ENCODE data around the gene SLIT3. TPM values are rescaled to one million over a fixed set of nuclear protein-coding genes. Genes with fewer than 3 reads are reported as not detected.

Gene SLIT3
- total RNA-seq, 6 donors from 2014 or later: 10.8 to 57.3 (median 32.2) TPM

DNA sequence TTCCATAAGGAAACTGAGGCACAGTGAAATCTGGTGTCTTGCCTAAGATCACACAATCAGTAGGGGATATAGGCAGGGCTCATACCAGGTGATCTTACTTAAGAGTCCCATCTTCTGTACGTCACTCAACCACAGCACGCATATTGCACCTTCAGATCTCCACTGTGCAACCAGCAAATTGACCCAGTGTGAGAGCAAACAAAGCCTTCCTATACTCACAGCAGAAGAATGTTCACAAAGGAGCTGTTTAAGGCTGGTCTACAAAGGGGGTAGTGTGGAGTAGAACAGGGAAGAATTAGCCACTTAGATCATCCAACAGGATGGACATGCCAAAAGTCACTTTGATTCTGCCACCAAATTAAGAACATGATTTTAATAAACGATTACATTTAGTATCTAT, 305.9 kb downstream of the SLIT3 start:
- Histone ChIP-seq H3K27ac (no peak overlapping the region), H3K27me3 (no peaks in the 10 kb centered on the region), H3K9me3 (no peaks in the 10 kb centered on the region), H3K4me3 (no peak overlapping the region), H3K4me1 (no peaks in the 10 kb centered on the region), H3K36me3 (no peaks in the 10 kb centered on the region)
- DNase-seq (no peak), ATAC-seq (ENCODE audit: low FRiP score in 2 of 2) (no peak)
- 76 to 80% methylated on average over 3 of the region's 3 CpGs for WGBS, 2 donors
- TF ChIP-seq, protein P1, sequence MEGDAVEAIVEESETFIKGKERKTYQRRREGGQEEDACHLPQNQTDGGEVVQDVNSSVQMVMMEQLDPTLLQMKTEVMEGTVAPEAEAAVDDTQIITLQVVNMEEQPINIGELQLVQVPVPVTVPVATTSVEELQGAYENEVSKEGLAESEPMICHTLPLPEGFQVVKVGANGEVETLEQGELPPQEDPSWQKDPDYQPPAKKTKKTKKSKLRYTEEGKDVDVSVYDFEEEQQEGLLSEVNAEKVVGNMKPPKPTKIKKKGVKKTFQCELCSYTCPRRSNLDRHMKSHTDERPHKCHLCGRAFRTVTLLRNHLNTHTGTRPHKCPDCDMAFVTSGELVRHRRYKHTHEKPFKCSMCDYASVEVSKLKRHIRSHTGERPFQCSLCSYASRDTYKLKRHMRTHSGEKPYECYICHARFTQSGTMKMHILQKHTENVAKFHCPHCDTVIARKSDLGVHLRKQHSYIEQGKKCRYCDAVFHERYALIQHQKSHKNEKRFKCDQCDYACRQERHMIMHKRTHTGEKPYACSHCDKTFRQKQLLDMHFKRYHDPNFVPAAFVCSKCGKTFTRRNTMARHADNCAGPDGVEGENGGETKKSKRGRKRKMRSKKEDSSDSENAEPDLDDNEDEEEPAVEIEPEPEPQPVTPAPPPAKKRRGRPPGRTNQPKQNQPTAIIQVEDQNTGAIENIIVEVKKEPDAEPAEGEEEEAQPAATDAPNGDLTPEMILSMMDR (IDR thresholded peaks at IDR 0.05): no peak
- TF ChIP-seq EP300 (IDR thresholded peaks at IDR 0.05) (no peak), POLR2A (IDR thresholded peaks at IDR 0.05) (no peak), POLR2AphosphoS5 (IDR thresholded peaks at IDR 0.05) (no peak)

DNA sequence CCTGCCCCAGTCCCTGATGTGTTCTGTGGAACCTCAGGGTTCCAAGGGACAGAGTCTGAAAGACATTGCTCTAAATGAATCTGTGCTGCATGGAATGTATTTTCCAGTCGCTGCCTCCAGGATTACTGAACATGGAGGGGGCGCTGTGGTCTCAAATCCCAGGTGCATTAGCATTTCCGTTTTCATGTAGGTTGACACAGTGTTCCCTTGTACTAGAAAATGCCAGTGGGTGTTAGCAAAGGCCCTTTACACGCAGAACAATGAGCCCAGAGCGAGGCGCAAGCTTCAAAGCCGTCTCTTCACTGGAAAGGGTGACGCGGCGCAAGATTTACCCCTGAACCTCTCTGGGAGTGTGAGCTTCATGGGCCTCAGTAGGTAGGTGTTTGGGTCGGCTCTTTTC, 308.3 kb downstream of the SLIT3 start:
- no peak for TF ChIP-seq POLR2AphosphoS5 (IDR thresholded peaks at IDR 0.05)
- TF ChIP-seq, protein P1 (IDR thresholded peaks at IDR 0.05): peak in 3 of 6 experiments; percentile 8 to 24 (median 24)
- Histone ChIP-seq H3K36me3 (no peaks in the 10 kb centered on the region), H3K4me1 (no peaks in the 10 kb centered on the region), H3K27ac (no peak overlapping the region), H3K9me3 (no peaks in the 10 kb centered on the region), H3K27me3 (no peaks in the 10 kb centered on the region), H3K4me3 (no peak overlapping the region)
- ATAC-seq (ENCODE audit: low FRiP score in 2 of 2) (no peak), DNase-seq (peak in 1 of 2 donors; percentile 28)
- 58 to 73% methylated on average over 11 of the region's 11 CpGs for WGBS, 2 donors

DNA sequence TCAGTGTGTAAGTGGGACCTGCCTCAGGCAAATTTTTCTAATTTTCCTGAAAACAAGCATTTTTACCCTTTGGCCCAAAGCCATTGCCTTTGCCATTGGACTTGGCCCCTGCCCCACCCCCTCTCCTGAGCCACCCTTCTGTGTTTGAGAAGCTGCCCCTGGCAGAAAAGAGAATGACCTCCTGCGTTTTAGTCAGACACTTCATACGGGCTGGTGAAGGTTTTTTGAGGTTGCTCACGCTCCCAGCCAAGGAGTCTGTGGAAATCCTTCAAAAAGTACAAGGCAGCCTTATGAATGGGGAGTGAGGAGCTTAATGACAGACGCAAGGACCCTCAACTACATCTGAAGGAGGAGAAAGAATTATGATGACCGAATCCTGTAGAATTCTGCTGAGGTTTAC, 308.9 kb downstream of the SLIT3 start:
- no peaks in the 10 kb centered on the region for H3K27me3 ChIP-seq
- H3K4me1 ChIP-seq: no peaks in the 10 kb centered on the region
- no peak overlapping the region for H3K4me3 ChIP-seq
- H3K36me3 ChIP-seq: no peaks in the 10 kb centered on the region
- peak overlapping the region in 1 of 4 donors; percentile 12 for H3K27ac ChIP-seq
- ATAC-seq (ENCODE audit: low FRiP score in 2 of 2): no peak
- H3K9me3 ChIP-seq: no peaks in the 10 kb centered on the region
- no peak for DNase-seq
- WGBS, 2 donors: 54 to 68% methylated on average over 5 of the region's 5 CpGs
- TF ChIP-seq EP300 (IDR thresholded peaks at IDR 0.05): no peak
- TF ChIP-seq, protein P1 (IDR thresholded peaks at IDR 0.05): no peak
- TF ChIP-seq POLR2AphosphoS5 (IDR thresholded peaks at IDR 0.05): no peak
- TF ChIP-seq POLR2A (IDR thresholded peaks at IDR 0.05): no peak

GRCh38 chr5:168991311-168991710, 309.6 kb downstream of the SLIT3 start:
- DNase-seq: peak in 1 of 2 donors; percentile 39
- Histone ChIP-seq H3K4me3 (no peak overlapping the region), H3K36me3 (no peaks in the 10 kb centered on the region), H3K4me1 (no peaks in the 10 kb centered on the region), H3K27ac (peak overlapping the region in 3 of 4 donors; percentile 12 to 23 (median 13)), H3K27me3 (no peaks in the 10 kb centered on the region), H3K9me3 (no peaks in the 10 kb centered on the region)
- 86 to 90% methylated on average over 1 to 2 of the region's 2 CpGs for WGBS, 2 donors
- no peak for ATAC-seq (ENCODE audit: low FRiP score in 2 of 2)
- no peak for TF ChIP-seq POLR2AphosphoS5 (IDR thresholded peaks at IDR 0.05)
- TF ChIP-seq, protein P1 (IDR thresholded peaks at IDR 0.05): no peak
- no peak for TF ChIP-seq EP300 (IDR thresholded peaks at IDR 0.05)
- no peak for TF ChIP-seq POLR2A (IDR thresholded peaks at IDR 0.05)

GRCh38 chr5:168990679-168991078, 310.3 kb downstream of the SLIT3 start:
- Histone ChIP-seq H3K27me3 (no peaks in the 10 kb centered on the region), H3K36me3 (no peaks in the 10 kb centered on the region), H3K9me3 (no peaks in the 10 kb centered on the region), H3K4me1 (no peaks in the 10 kb centered on the region), H3K27ac (no peak overlapping the region), H3K4me3 (no peak overlapping the region)
- TF ChIP-seq EP300 (IDR thresholded peaks at IDR 0.05) (no peak), POLR2AphosphoS5 (IDR thresholded peaks at IDR 0.05) (no peak), POLR2A (IDR thresholded peaks at IDR 0.05) (no peak)
- TF ChIP-seq, protein P1 (IDR thresholded peaks at IDR 0.05): no peak
- 75 to 88% methylated on average over 4 of the region's 4 CpGs for WGBS, 2 donors
- no peak for DNase-seq
- ATAC-seq (ENCODE audit: low FRiP score in 2 of 2): no peak
